Fibroblast of mammary gland (primary cell): Measurements from ENCODE around the gene SEMA3C.

Source experiments
- DNase-seq: peaks from one replicate; pipeline ENCODE4 v3.0.0-alpha.2; 2010; ENCODE audit warnings: low read depth
- H3K4me3 ChIP-seq: 2 replicates; pipeline ENCODE4 v1.5.1; 2011; ENCODE audit warnings: low read depth, mild to moderate bottlenecking, low read length, moderate library complexity; ENCODE audit not compliant: control insufficient read depth
- CTCF ChIP-seq: conservative IDR thresholded peaks from 2 replicates; pipeline ENCODE4 v1.5.1; 2011; ENCODE audit warnings: low read depth, low read length, inconsistent platforms; ENCODE audit not compliant: control insufficient read depth, insufficient read depth

Gene SEMA3C

DNA sequence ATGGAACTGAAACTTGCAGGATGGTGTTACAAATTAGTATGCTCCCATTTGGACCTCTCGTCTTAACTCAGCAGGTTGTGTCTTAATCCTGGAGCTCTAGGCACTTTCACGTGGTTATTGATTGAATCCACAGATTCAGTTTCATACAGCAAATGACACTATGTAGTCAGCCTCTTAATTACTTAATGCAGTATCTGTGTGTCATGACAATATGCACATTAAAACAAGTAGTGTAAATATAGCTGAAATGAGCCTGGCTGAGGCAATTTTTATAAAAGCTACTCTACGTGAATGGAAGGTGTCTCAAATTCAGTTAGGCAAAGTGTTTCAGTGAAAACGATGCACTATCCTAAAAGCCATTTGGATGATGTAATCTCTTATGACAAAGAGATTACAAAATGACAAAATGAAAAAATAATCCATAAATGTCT, 193.7 kb downstream of the SEMA3C start:
- no peak overlapping the region for H3K4me3 ChIP-seq
- TF ChIP-seq CTCF: no peak
- DNase-seq: no peak

DNA sequence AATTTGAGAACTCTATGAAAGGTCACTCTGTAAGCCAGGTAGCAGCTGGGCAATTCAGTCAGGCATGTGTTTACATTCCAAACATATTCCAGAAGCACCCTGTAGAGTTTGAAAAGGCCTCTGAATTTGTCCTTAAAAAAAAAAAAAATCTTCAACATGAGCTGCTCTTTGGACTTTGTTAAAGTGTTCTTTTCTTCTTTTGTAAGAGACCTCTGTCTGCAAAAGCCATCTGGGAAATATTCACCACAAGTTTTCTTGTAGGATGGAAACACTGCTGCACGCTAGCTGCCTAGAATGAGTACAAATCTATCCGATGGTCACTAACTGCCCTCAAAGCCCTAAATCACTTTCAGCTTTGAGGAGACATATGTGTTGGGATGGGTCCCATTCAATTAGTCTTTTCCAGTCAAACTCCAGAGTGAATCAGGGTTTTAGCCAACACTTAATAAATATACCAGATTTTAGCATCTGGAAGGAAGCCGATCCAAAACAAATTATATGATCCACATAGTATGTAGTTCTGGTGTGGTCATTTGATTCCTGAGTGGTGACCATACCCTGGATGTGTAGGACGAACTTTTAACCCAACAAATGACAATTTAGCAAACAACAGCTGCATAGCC, 194.5 kb downstream of the SEMA3C start:
- peak; percentile 98 for DNase-seq
- H3K4me3 ChIP-seq: no peak overlapping the region
- no peak for TF ChIP-seq CTCF

GRCh38 chr7:80722616-80723195, 196.1 kb downstream of the SEMA3C start:
- peak; percentile 100 for DNase-seq

GRCh38 chr7:80721883-80722615, 196.8 kb downstream of the SEMA3C start:
- H3K4me3 ChIP-seq: no peak overlapping the region
- no peak for TF ChIP-seq CTCF
- peak; percentile 96 for DNase-seq

More at GRCh38 chr7:80722616-80723195, 196.1 kb downstream of the SEMA3C start:
- no peak for TF ChIP-seq CTCF
- H3K4me3 ChIP-seq: no peak overlapping the region

- H3K4me3 ChIP-seq: no peak overlapping the region
- no peak for DNase-seq
- TF ChIP-seq CTCF: no peak
These were observed 198.7 kb downstream of the SEMA3C start for GRCh38 chr7:80720146-80720545.

DNA sequence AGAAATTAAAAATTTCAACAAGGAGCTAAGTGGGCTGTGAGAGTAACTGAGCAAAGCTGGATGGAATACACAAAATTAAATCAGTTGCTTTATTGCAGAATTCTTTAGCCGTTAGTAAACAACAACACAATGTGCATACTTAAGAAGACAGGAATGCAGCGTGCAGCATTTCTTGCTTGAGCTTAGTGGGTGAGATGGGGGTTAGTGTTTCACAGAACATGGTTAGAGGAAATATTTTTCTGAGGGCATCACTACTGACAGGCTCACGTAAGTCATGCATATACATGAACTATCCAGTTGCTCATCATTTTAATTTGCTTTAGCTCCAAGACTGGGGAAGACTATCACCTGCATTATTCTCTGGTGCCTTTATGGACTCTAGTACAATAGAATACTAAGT, 199.6 kb downstream of the SEMA3C start:
- no peak for TF ChIP-seq CTCF
- no peak overlapping the region for H3K4me3 ChIP-seq
- DNase-seq: peak; percentile 71
